Midbrain (tissue), 1 donor: ENCODE measurements around the gene GCNT1.
A peak's percentile ranks its signal among the peaks of the same experiment; 100 is the strongest.
"Not testable (repeated sequence)": the region's sequence is repeated elsewhere in the genome, so short reads cannot be mapped to it uniquely, and the experiment has no call there.

ENCODE experiments used
- DNase-seq: peaks from one replicate; lab custom pipeline; 2025; lab: John Stamatoyannopoulos, UW

Gene GCNT1

DNA sequence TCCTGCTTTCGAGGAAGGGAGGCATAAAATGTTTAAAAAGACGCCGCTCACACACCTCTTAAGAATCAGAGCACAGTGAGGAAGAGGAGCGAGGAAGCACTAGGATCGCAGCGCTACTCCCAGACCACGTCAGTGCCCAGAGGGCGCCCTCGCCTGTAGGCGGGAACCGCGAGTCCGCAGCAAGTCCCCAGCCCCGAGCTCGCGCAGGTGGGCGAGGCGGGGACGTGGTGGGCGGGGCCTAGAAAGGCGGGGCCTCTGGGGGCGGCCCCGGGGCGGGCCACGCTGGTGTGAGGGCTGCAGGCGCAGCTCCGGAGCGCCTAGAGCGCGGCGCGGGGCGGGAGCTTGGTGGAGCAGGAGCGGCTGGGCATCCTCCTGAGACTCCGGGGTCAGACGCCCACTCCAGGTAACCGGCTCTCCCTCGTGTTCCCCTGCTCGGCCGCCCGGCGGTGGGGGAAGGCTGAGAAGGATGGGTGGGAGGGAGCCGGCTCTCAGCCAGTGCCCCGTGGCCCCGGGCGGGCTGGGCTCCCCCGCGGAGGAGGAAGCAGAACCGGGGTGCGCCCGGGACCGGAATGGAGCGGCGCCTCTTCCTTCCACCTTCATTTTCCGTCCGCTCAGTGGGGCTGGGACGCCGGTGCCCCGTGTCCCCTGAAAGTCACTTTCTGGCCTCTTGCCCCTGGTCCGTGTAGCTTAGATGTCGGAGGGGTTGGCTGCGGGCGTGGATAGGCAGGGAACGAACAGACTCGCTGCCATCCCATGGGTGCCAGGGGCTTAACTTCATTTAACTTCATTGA, at the start of gene GCNT1:
GCNT1 (plus strand) TSS at position 280 of the 791 bp plus-strand sequence. CDS start 43,200 bp downstream, outside the sequence.
- DNase-seq = peak; percentile 5

- DNase-seq = no peak
Measured at GRCh38 chr9:76412638-76413037, 46.3 kb upstream of the GCNT1 start.

DNA sequence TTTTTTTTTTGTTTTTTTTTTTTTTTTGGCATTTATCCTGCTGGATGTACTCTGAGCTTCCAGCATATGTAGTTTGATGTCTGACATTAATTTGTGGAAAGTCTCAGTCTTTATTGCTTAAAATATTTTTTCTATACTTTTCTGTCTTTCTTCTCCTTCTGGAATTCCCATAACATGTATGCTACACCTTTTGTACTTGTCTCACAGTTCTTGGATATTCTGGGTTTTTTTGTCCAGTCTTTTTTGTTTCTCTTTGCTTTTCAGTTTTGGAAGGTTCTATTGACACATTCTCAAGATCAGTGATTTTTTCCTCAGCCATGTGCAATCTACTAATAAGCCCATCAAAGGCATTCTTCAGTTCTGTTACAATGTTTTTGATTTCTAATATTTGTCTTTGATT, 45.3 kb upstream of the GCNT1 start:
- DNase-seq = no peak

- DNase-seq = no peak
Measured at GRCh38 chr9:76414661-76415060, 44.3 kb upstream of the GCNT1 start.

- no peak for DNase-seq
Measured at GRCh38 chr9:76415154-76415553, 43.8 kb upstream of the GCNT1 start.

- no peak for DNase-seq
Measured at GRCh38 chr9:76415731-76416130, 43.3 kb upstream of the GCNT1 start.

DNA sequence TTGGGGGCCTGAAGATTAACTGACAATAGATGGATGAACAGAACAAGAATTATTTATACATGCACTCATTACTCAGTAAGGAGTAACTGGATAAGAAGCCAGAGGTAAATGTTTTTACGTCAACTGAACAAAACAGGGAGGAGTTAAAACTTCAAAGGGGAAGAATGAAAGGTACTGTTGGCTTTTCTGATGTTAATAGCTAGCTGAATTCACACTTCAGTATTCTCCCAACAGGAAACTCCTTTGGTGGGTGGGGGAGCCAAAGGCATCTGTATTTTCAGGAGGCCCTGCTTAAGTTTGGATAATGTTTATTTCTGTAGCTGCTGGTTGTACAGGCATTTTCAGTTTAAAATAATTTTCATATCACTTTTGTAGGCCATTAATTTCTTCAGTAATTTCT, 41.6 kb upstream of the GCNT1 start:
- DNase-seq = no peak

GRCh38 chr9:76419782-76420380, 39.1 kb upstream of the GCNT1 start:
- DNase-seq = no peak

- DNase-seq = no peak
Measured at GRCh38 chr9:76423216-76424177, 35.5 kb upstream of the GCNT1 start.

GRCh38 chr9:76424491-76424890, 34.5 kb upstream of the GCNT1 start:
- no peak for DNase-seq

DNA sequence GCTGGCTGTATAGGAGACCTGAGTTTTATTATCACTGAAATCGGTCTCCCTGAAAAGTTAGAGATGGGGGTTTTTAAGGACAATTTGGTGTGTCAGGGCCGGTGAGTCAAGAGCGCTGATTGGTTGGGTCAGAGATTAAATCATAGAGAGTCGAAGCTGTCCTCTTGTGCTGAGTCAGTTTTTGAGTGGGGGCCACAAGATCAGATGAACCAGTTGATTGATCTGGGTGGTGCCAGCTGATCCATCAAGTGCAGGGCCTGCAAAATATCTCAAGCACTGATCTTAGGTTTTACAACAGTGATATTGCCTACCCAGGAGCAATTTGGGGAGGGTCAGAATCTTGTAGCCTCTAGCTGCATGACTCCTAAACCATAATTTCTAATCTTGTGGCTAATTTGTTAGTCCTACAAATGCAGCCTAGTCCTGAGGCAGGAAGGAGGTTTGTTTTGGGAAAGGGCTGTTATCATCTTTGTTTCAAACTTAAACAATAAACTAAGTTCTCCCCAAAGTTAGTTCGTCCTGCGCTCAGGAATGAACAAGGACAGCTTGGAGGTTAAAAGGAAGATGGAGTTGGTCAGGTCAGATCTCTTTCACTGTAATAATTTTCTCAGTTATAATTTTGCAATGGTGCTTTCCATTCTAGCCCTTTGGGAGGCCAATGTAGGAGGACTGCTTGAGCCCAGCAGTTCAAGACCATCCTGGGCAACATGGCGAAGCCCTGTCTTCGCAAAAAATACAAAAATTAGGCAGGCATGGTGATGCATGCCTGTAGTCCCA, 33.1 kb upstream of the GCNT1 start:
- no peak for DNase-seq

- no peak for DNase-seq
Measured at GRCh38 chr9:76426807-76427419, 32.1 kb upstream of the GCNT1 start.

DNA sequence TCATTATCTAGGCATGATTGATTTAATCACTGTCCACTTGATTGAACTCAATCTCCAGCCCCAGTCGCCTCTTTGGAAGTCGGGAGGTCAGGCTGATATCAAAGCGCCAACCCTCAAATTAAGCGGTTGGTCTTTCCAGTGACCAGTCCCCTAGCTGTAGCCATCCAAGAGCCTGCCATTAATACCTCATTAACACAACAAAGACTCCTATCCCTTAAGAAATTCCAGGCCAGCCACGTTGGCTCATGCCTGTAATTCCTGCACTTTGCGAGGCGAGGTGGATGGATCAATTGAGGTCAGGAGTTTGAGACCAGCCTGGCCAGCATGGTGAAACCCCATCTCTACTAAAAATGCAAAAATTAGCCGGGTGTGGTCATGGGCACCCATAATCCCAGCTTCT, 27.4 kb upstream of the GCNT1 start:
- no peak for DNase-seq

DNA sequence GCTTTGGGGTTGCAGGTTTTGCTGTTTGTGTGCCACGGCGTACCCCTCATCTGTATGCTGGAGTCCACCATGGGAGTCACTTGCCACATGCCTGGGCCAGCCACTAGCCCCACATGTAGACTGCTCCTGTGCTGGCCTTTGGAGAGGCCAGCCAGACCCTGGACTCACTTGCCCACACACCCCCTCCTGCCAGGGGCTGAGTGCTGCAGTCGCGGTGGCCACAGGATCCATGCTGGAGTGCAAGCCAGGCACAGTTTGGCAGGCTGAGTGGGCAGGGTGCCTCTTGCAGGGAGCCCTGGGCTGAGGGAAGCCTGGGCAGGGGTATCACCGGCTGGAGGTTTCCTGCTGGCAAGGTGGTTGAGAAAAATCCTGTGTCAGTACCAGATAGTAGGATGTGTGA, 25.6 kb upstream of the GCNT1 start:
- no peak for DNase-seq

- DNase-seq = no peak
Measured at GRCh38 chr9:76433836-76434235, 25.1 kb upstream of the GCNT1 start.

GRCh38 chr9:76434897-76435296, 24.1 kb upstream of the GCNT1 start:
- DNase-seq = not testable (repeated sequence)

- not testable (repeated sequence) for DNase-seq
Measured at GRCh38 chr9:76437017-76437699, 21.8 kb upstream of the GCNT1 start.

DNA sequence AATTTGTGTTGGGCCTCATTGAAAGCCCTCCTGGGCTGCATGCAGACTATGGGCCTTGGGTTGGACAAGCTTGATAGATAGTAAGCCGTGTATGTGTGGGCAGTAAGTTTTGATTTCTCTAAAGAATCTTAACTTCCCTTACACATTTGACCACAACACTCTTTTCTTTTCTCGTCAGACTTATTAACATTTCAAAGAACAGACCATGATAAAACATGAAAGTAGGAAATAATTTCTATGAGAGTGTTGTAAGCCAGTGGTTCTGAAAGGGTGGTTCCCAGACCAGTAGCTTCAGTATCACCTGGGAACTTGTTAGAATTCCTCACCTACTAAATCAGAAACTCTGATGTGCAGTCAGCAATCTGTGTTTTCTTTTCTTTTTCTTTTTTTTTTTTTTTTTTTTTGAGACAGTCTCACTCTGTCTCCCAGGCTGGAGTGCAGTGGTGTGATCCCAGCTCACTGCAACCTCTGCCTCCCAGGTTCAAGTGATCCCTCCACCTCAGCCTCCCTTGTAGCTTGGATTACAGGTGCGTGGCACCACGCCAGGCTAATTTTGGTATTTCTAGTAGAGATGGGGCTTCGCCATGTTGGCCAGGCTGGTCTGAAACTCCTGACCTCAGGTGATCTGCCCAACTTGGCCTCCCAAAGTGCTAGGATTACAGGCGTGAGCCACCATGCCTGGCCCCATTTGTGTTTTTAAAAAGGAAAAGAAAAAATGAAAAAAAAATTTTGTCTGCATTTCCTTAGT, 20.0 kb upstream of the GCNT1 start:
- no peak for DNase-seq

GRCh38 chr9:76441551-76442322, 17.2 kb upstream of the GCNT1 start:
- DNase-seq = no peak
